ENCODE data around the gene SPATA6L.

SPATA6L gene

GRCh38 chr9:4583001-4583400 is 83.3 kb downstream of the SPATA6L start:
- Histone ChIP-seq H3K4me1 (ENCODE audit: control insufficient read depth, insufficient read depth, low read length) (peaks cover 24% of the 10 kb centered on the region), H3K4me3 (ENCODE audit: low read length) (no peak overlapping the region), H3K36me3 (ENCODE audit: control insufficient read depth, insufficient read depth, low read length, severe bottlenecking) (peaks cover 51% of the 10 kb centered on the region), H3K9ac (ENCODE audit: low read length) (no peak overlapping the region), H3K9me3 (ENCODE audit: control insufficient read depth, low read length) (no peaks in the 10 kb centered on the region), H3K27me3 (replicated peaks; ENCODE audit: control insufficient read depth, insufficient read depth, low read length) (no peaks in the 10 kb centered on the region)
- DNase-seq (ENCODE audit: low read depth) = no peak

DNA sequence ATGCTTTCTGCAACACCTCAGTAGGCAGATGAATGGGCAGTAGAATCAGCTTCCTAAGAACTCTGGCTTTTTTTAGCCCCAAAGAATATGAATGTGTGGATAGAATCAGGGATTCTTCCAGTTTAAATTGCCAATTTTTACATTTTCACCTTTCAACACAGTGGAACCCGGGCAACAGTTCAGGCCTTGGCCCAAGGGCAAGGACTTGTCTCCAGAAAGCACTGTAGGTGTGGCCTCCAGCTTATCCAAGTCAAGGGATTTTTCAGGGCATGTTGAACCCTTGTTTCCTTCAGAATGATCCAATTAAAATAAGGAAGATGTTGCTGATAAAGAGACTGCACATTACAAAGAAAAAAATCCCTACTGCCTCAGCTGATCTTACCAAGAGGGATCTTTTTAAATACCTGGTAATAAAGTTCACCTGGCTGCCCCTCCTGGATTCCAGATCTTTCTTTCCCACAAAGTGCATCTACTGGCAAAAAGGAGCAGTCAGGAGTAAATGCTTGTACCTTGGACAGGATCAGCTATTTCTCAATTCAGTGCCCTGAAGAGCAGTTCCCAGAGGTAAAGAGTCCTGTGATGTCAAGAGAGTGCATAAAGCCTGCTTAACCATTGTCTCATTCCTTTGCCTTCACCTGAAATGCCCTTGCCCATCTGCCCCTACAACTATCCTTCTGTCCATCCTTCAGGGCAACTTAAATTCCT is 84.3 kb downstream of the SPATA6L start:
- peaks cover 54% of the 10 kb centered on the region for H3K36me3 ChIP-seq (ENCODE audit: control insufficient read depth, insufficient read depth, low read length, severe bottlenecking)
- no peak overlapping the region for H3K4me3 ChIP-seq (ENCODE audit: low read length)
- H3K27me3 ChIP-seq (replicated peaks; ENCODE audit: control insufficient read depth, insufficient read depth, low read length) = no peaks in the 10 kb centered on the region

DNA sequence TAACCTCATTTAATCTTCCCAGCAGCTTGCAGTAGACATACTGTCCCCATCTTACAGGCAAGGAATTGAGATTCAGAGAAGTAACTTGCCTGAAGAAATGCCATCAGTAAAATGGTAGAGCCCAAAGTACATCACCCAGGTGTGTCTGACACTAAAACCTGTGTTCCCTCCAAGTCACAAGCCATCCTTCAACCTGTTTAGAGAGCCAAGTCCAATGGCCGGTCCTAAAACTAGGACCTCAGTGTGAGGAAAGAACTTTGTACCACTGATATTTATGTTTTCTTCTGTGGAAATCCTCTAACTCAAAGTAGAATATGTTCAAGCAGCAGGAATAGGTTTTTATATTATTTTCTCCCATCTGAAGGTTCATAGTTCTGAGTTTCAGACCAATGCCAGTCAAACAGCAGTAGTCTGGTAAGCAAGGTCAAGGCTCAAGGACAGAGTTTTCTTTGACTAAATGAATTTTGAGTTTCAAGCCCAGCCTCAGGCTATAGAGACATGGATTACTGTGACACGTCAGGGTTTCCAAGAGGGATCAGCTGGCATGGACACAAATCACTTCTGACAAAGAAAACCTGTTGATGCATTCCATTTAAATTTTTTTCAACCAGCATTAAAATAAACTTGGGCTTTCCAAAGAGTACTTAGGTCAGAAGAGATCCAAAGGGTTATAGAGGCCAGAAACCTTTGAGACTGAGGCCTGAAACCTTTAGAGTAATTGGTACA is 85.1 kb downstream of the SPATA6L start:
- H3K9me3 ChIP-seq (ENCODE audit: control insufficient read depth, low read length) = no peaks in the 10 kb centered on the region
- H3K27me3 ChIP-seq (replicated peaks; ENCODE audit: control insufficient read depth, insufficient read depth, low read length) = no peaks in the 10 kb centered on the region
- H3K4me3 ChIP-seq (ENCODE audit: low read length) = no peak overlapping the region
- H3K36me3 ChIP-seq (ENCODE audit: control insufficient read depth, insufficient read depth, low read length, severe bottlenecking) = peaks cover 62% of the 10 kb centered on the region
- no peak overlapping the region for H3K9ac ChIP-seq (ENCODE audit: low read length)
- peaks cover 24% of the 10 kb centered on the region for H3K4me1 ChIP-seq (ENCODE audit: control insufficient read depth, insufficient read depth, low read length)
- peak; percentile 26 for DNase-seq (ENCODE audit: low read depth)

More for the DNA sequence above, 84.3 kb downstream of the SPATA6L start:
- Histone ChIP-seq H3K4me1 (ENCODE audit: control insufficient read depth, insufficient read depth, low read length) (peaks cover 24% of the 10 kb centered on the region), H3K9ac (ENCODE audit: low read length) (no peak overlapping the region), H3K9me3 (ENCODE audit: control insufficient read depth, low read length) (no peaks in the 10 kb centered on the region)
- DNase-seq (ENCODE audit: low read depth) = no peak

DNA sequence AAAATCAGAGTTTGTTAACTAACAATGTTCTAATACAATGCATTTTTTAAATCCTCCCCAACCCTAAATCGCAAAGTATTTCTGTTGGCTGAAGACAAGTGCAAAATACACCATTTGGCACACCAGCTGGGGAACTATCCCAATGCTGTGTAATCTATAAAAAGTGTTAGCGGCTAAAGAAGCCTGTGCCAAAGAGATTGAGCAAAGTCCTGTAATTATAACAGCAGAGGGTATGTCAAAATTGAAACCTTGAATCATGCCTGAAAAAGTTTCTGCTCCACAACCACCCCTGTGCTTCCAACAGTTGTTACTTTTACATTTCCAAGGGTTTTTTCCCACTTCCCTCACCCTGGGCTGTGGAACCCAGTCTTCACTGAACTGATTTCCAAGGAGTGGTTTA is 87.3 kb downstream of the SPATA6L start:
- Histone ChIP-seq H3K9ac (ENCODE audit: low read length) (peak overlapping the region; percentile 62), H3K27me3 (replicated peaks; ENCODE audit: control insufficient read depth, insufficient read depth, low read length) (no peaks in the 10 kb centered on the region), H3K36me3 (ENCODE audit: control insufficient read depth, insufficient read depth, low read length, severe bottlenecking) (peaks cover 64% of the 10 kb centered on the region), H3K4me1 (ENCODE audit: control insufficient read depth, insufficient read depth, low read length) (peaks cover 24% of the 10 kb centered on the region), H3K4me3 (ENCODE audit: low read length) (peak overlapping the region; percentile 28), H3K9me3 (ENCODE audit: control insufficient read depth, low read length) (no peaks in the 10 kb centered on the region)
- DNase-seq (ENCODE audit: low read depth) = no peak

- peaks cover 61% of the 10 kb centered on the region for H3K36me3 ChIP-seq (ENCODE audit: control insufficient read depth, insufficient read depth, low read length, severe bottlenecking)
- H3K9me3 ChIP-seq (ENCODE audit: control insufficient read depth, low read length) = no peaks in the 10 kb centered on the region
- no peak for DNase-seq (ENCODE audit: low read depth)
Observed at GRCh38 chr9:4576448-4576847, 89.8 kb downstream of the SPATA6L start.

DNA sequence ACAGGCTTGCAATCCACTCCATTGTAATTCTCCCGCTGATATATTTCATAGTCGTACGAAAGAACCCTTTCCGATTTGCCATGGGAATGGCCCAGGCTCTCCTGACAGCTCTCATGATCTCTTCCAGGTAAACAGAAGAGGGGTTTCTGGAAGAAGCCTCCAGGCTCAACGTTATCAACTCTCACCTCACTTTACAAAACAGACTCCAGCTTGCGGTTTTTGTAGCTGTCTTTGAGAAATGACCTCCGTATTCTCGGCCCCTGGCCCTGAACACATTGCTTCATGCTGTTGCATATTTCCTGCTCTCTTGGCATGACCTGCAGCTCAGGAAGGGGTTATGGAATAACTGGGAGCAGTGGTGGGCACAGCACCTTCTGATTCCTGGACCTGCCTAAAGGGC is 90.3 kb downstream of the SPATA6L start:
- Histone ChIP-seq H3K9me3 (ENCODE audit: control insufficient read depth, low read length) (no peaks in the 10 kb centered on the region), H3K36me3 (ENCODE audit: control insufficient read depth, insufficient read depth, low read length, severe bottlenecking) (peaks cover 56% of the 10 kb centered on the region), H3K27me3 (replicated peaks; ENCODE audit: control insufficient read depth, insufficient read depth, low read length) (no peaks in the 10 kb centered on the region), H3K9ac (ENCODE audit: low read length) (no peak overlapping the region), H3K4me3 (ENCODE audit: low read length) (no peak overlapping the region), H3K4me1 (ENCODE audit: control insufficient read depth, insufficient read depth, low read length) (peaks cover 18% of the 10 kb centered on the region)
- DNase-seq (ENCODE audit: low read depth) = no peak

More at GRCh38 chr9:4576448-4576847, 89.8 kb downstream of the SPATA6L start:
- H3K9ac ChIP-seq (ENCODE audit: low read length) = no peak overlapping the region
- H3K4me3 ChIP-seq (ENCODE audit: low read length) = no peak overlapping the region
- H3K27me3 ChIP-seq (replicated peaks; ENCODE audit: control insufficient read depth, insufficient read depth, low read length) = no peaks in the 10 kb centered on the region
- peaks cover 19% of the 10 kb centered on the region for H3K4me1 ChIP-seq (ENCODE audit: control insufficient read depth, insufficient read depth, low read length)

- Histone ChIP-seq H3K9me3 (ENCODE audit: control insufficient read depth, low read length) (no peaks in the 10 kb centered on the region), H3K9ac (ENCODE audit: low read length) (no peak overlapping the region), H3K4me1 (ENCODE audit: control insufficient read depth, insufficient read depth, low read length) (peaks cover 16% of the 10 kb centered on the region), H3K36me3 (ENCODE audit: control insufficient read depth, insufficient read depth, low read length, severe bottlenecking) (peaks cover 57% of the 10 kb centered on the region), H3K27me3 (replicated peaks; ENCODE audit: control insufficient read depth, insufficient read depth, low read length) (no peaks in the 10 kb centered on the region), H3K4me3 (ENCODE audit: low read length) (no peak overlapping the region)
- DNase-seq (ENCODE audit: low read depth) = no peak
Observed at GRCh38 chr9:4574657-4575243, 91.5 kb downstream of the SPATA6L start.

DNA sequence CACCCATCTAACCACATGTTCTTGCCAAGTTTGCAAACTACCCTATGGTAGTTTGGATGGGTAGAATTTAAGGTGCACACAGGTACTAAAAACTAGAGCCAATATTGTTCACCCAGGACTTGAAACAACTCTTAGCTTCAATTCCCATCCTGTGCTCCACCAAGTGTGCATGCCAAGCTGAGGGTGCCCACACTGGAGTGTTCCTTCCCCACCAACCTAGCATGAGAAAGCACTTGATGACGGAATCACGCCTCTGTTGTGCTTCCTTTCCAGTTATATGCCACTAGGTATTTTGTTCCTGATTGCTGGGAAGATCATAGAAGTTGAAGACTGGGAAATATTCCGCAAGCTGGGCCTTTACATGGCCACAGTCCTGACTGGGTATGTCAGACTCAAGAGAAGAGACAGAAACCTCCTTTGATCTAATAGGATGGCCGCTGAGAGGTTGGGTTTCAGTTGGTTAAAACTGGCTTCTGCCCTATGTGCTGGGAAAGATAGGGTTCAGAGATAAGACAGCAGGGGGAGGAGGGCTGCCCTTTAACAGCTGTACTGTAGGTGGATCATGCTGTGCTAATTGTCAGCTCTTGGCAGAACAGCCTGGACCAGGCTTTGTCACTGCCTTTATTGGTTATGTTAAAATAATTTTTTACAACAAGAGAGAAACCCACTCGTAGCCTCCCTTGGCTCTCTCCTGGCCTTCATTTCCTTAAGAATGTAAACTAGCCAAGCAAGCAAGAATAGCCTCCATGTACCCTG is 92.5 kb downstream of the SPATA6L start:
- no peak for DNase-seq (ENCODE audit: low read depth)

DNA sequence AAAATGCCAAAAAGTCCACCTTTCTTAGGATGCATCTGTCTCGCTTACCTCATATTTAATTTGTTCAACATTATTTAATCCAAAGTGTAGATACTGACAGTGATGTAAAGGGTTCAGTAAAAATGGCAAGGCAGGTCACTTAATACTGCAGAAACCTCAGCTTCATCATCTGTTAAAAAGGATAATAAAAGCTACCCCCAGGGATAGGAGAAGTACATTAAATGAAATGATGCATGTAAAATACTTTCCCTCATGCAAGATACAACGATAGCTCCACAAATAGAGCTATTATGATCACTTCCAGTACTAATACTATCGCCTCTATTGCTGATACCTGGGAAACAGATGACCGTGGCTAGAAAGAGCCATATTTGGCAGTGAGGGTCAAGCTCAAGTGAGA is 93.1 kb downstream of the SPATA6L start:
- Histone ChIP-seq H3K4me3 (ENCODE audit: low read length) (no peak overlapping the region), H3K9ac (ENCODE audit: low read length) (no peak overlapping the region), H3K4me1 (ENCODE audit: control insufficient read depth, insufficient read depth, low read length) (no peaks in the 10 kb centered on the region), H3K36me3 (ENCODE audit: control insufficient read depth, insufficient read depth, low read length, severe bottlenecking) (peaks cover 69% of the 10 kb centered on the region), H3K27me3 (replicated peaks; ENCODE audit: control insufficient read depth, insufficient read depth, low read length) (no peaks in the 10 kb centered on the region), H3K9me3 (ENCODE audit: control insufficient read depth, low read length) (no peaks in the 10 kb centered on the region)
- DNase-seq (ENCODE audit: low read depth) = no peak

More for the DNA sequence above, 92.5 kb downstream of the SPATA6L start:
- Histone ChIP-seq H3K4me1 (ENCODE audit: control insufficient read depth, insufficient read depth, low read length) (peaks cover 6% of the 10 kb centered on the region), H3K4me3 (ENCODE audit: low read length) (no peak overlapping the region), H3K36me3 (ENCODE audit: control insufficient read depth, insufficient read depth, low read length, severe bottlenecking) (peaks cover 62% of the 10 kb centered on the region), H3K27me3 (replicated peaks; ENCODE audit: control insufficient read depth, insufficient read depth, low read length) (no peaks in the 10 kb centered on the region), H3K9ac (ENCODE audit: low read length) (no peak overlapping the region), H3K9me3 (ENCODE audit: control insufficient read depth, low read length) (no peaks in the 10 kb centered on the region)

DNA sequence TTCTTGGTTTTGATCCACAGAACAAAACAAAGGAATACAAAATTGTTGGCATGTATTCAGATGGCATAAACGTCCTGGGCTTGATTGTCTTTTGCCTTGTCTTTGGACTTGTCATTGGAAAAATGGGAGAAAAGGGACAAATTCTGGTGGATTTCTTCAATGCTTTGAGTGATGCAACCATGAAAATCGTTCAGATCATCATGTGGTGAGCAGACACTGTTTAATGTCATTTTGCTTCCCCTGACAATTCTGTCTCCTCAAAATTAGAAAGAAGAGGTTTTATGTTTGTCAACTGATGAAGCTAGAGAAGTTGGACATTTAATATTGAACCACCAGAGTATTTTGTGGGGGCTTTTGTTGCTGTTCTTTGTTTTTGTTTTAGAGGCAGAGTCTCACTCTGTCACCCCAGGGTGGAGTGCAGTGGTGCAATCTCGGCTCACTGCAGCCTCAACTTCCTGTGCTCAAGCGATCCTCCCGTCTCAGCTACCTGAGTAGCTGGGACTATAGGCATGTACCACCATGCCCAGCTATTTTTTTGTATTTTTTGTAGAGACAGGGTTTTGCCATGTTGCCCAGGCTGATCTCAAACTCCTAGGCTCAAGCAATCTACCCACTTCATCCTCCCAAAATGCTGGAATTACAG is 94.0 kb downstream of the SPATA6L start:
- Histone ChIP-seq H3K4me3 (ENCODE audit: low read length) (no peak overlapping the region), H3K4me1 (ENCODE audit: control insufficient read depth, insufficient read depth, low read length) (no peaks in the 10 kb centered on the region), H3K9ac (ENCODE audit: low read length) (no peak overlapping the region), H3K9me3 (ENCODE audit: control insufficient read depth, low read length) (no peaks in the 10 kb centered on the region), H3K36me3 (ENCODE audit: control insufficient read depth, insufficient read depth, low read length, severe bottlenecking) (peaks cover 77% of the 10 kb centered on the region), H3K27me3 (replicated peaks; ENCODE audit: control insufficient read depth, insufficient read depth, low read length) (no peaks in the 10 kb centered on the region)
- no peak for DNase-seq (ENCODE audit: low read depth)
